Gastrocnemius medialis (tissue), 4 donors: ENCODE results near the gene MAST4. TPM values are rescaled to one million over a fixed set of nuclear protein-coding genes. Genes with fewer than 3 reads are reported as not detected.

Experiments
- ATAC-seq, 2 donors: fragments of 150-250 bp; one replicate each; pipeline ENCODE4 v1.9.1; 2016
- DNase-seq, 2 donors: peaks; one replicate each; pipeline ENCODE4 v3.0.0-alpha.2; 2019
- H3K27ac ChIP-seq, 4 donors: fragments of 200-600 bp; sonication (generic); 1 replicate in 1 of 4; 2 replicates in 3 of 4; pipeline ENCODE4 v1.5.1; 2016 to 2018; ENCODE audit warnings: mild to moderate bottlenecking in 2 of 4, moderate library complexity in 1 of 4
- H3K27me3 ChIP-seq, 3 donors: fragments of 200-600 bp; sonication (generic) in 2 of 3; 1 replicate in 1 of 3; 2 replicates in 2 of 3; pipeline versions ENCODE4 v1.5.1 to v1.6.0; 2016 to 2019; ENCODE audit warnings: mild to moderate bottlenecking in 1 of 3, moderate library complexity in 1 of 3
- H3K36me3 ChIP-seq, 2 donors: fragments of 200-600 bp; sonication (generic) in 1 of 2; one replicate each; pipeline ENCODE4 v1.5.1; 2017 to 2018
- H3K4me1 ChIP-seq, 2 donors: fragments of 200-600 bp; sonication (generic) in 1 of 2; one replicate each; pipeline ENCODE4 v1.5.1; 2016 to 2017; ENCODE audit warnings: mild to moderate bottlenecking in 2 of 2
- H3K4me3 ChIP-seq, 4 donors: fragments of 200-600 bp; sonication (generic) in 3 of 4; 1 replicate in 1 of 4; 2 replicates in 3 of 4; pipeline ENCODE4 v1.5.1; 2016 to 2019; ENCODE audit warnings: mild to moderate bottlenecking in 2 of 4
- H3K9me3 ChIP-seq, 3 donors: fragments of 200-600 bp; sonication (generic) in 2 of 3; 1 replicate in 1 of 3; 2 replicates in 2 of 3; pipeline ENCODE4 v1.5.1; 2016 to 2019
- CTCF ChIP-seq, 5 experiments: fragments of 450-650 bp in 3 of 5; fragments of 200-600 bp in 2 of 5; sonication (generic) in 2 of 5; IDR thresholded peaks in 4 of 5; conservative IDR thresholded peaks in 1 of 5; 1 replicate in 4 of 5; 2 replicates in 1 of 5; pipeline ENCODE4 v1.5.1; 2016 to 2019; ENCODE audit warnings: antibody characterized with exemption in 5 of 5, mild to moderate bottlenecking in 3 of 5, moderate library complexity in 3 of 5
- POLR2A ChIP-seq, 2 donors: fragments of 450-650 bp; IDR thresholded peaks; one replicate each; pipeline ENCODE4 v1.6.1; 2017; ENCODE audit warnings: antibody characterized with exemption in 2 of 2, mild to moderate bottlenecking in 2 of 2, moderate library complexity in 2 of 2
- in situ Hi-C, 4 donors: fragments of 200-750 bp; cut with MboI; loops; one replicate each; pipeline versions ENCODE4 v1.15.0 to v1.8.0; 2017; ENCODE audit warnings: low sequenced_read_pairs in 4 of 4
- intact Hi-C: fragments of 100-400 bp; cut with DNase I; formaldehyde crosslinking; loops from one replicate; pipeline ENCODE4 v1.15.1; 2023; ENCODE audit warnings: low total_unique reads
- total RNA-seq, 4 donors: library from RNA; depleted of rRNA; stranded (reverse); fragments of >200 nt; gene quantifications; one replicate each; pipeline versions ENCODE4 v1.1.0 to v1.2.3, GENCODE V29; 2016

MAST4 gene
- total RNA-seq, 4 donors from 2014 or later, result 24.1 to 42.0 (median 38.5) TPM

GRCh38 chr5:66986009-66986408 lies 389.8 kb downstream of the MAST4 start:
- Histone ChIP-seq H3K36me3 (no peaks in the 10 kb centered on the region), H3K27me3 (no peaks in the 10 kb centered on the region), H3K4me3 (no peak overlapping the region), H3K9me3 (no peaks in the 10 kb centered on the region), H3K4me1 (no peaks in the 10 kb centered on the region), H3K27ac (no peak overlapping the region)
- ATAC-seq (no peak), DNase-seq (no peak)
- intact Hi-C loops (no loop called here), in situ Hi-C loops (loop anchor here in 3 of 4 donors (10.0 to 25.0 kb wide), 3 partner anchors 126 to 229 kb away; no protein-coding TSS in a partner anchor)
- TF ChIP-seq CTCF (IDR thresholded peaks at IDR 0.05 in 4 of 5, conservative IDR thresholded peaks at IDR 0.05 in 1 of 5) (no peak), POLR2A (IDR thresholded peaks at IDR 0.05) (no peak)

GRCh38 chr5:66986534-66986933 lies 390.3 kb downstream of the MAST4 start:
- H3K4me1 ChIP-seq, result no peaks in the 10 kb centered on the region
- no peaks in the 10 kb centered on the region for H3K9me3 ChIP-seq
- in situ Hi-C loops, result loop anchor here in 3 of 4 donors (10.0 to 25.0 kb wide), 3 partner anchors 126 to 228 kb away; no protein-coding TSS in a partner anchor
- intact Hi-C loops, result no loop called here
- no peak overlapping the region for H3K27ac ChIP-seq
- no peaks in the 10 kb centered on the region for H3K36me3 ChIP-seq
- ATAC-seq (no peak), DNase-seq (no peak)
- no peak overlapping the region for H3K4me3 ChIP-seq
- H3K27me3 ChIP-seq, result no peaks in the 10 kb centered on the region
- no peak for TF ChIP-seq POLR2A (IDR thresholded peaks at IDR 0.05)
- no peak for TF ChIP-seq CTCF (IDR thresholded peaks at IDR 0.05 in 4 of 5, conservative IDR thresholded peaks at IDR 0.05 in 1 of 5)

- Histone ChIP-seq H3K9me3 (no peaks in the 10 kb centered on the region), H3K4me1 (no peaks in the 10 kb centered on the region), H3K4me3 (no peak overlapping the region), H3K27ac (no peak overlapping the region), H3K27me3 (no peaks in the 10 kb centered on the region), H3K36me3 (no peaks in the 10 kb centered on the region)
- in situ Hi-C loops, result loop anchor here in 3 of 4 donors (10.0 to 25.0 kb wide), 3 partner anchors 125 to 228 kb away; no protein-coding TSS in a partner anchor
- ATAC-seq (no peak), DNase-seq (no peak)
- TF ChIP-seq POLR2A (IDR thresholded peaks at IDR 0.05) (no peak), CTCF (IDR thresholded peaks at IDR 0.05 in 4 of 5, conservative IDR thresholded peaks at IDR 0.05 in 1 of 5) (no peak)
- intact Hi-C loops, result no loop called here
Observed at GRCh38 chr5:66987126-66987525, 390.9 kb downstream of the MAST4 start.

GRCh38 chr5:66987540-66987939 lies 391.3 kb downstream of the MAST4 start:
- Histone ChIP-seq H3K27me3 (no peaks in the 10 kb centered on the region), H3K4me3 (no peak overlapping the region), H3K4me1 (no peaks in the 10 kb centered on the region), H3K27ac (no peak overlapping the region), H3K36me3 (no peaks in the 10 kb centered on the region), H3K9me3 (no peaks in the 10 kb centered on the region)
- DNase-seq, result no peak
- in situ Hi-C loops (loop anchor here in 3 of 4 donors (10.0 to 25.0 kb wide), 3 partner anchors 125 to 227 kb away; no protein-coding TSS in a partner anchor), intact Hi-C loops (no loop called here)
- TF ChIP-seq CTCF (IDR thresholded peaks at IDR 0.05 in 4 of 5, conservative IDR thresholded peaks at IDR 0.05 in 1 of 5), result no peak
- TF ChIP-seq POLR2A (IDR thresholded peaks at IDR 0.05), result no peak
- ATAC-seq, result no peak
